ENCODE results near the gene ITLN1.

GRCh38 chr1:160838888-160839287 is 46.1 kb downstream of the ITLN1 start:
- TF ChIP-seq CTCF (IDR thresholded peaks at IDR 0.05) (no peak), ZFX (IDR thresholded peaks at IDR 0.05; ENCODE audit: borderline replicate concordance) (no peak)
